ENCODE results near the gene SESN3. TPM values are rescaled to one million over a fixed set of nuclear protein-coding genes. Genes with fewer than 3 reads are reported as not detected.

The SESN3 gene
- total RNA-seq, 4 donors from 2014 or later, result 15.4 to 54.6 (median 32.0) TPM

GRCh38 chr11:95239871-95240649 is 9.1 kb upstream of the SESN3 start:
- TF ChIP-seq, protein P1, sequence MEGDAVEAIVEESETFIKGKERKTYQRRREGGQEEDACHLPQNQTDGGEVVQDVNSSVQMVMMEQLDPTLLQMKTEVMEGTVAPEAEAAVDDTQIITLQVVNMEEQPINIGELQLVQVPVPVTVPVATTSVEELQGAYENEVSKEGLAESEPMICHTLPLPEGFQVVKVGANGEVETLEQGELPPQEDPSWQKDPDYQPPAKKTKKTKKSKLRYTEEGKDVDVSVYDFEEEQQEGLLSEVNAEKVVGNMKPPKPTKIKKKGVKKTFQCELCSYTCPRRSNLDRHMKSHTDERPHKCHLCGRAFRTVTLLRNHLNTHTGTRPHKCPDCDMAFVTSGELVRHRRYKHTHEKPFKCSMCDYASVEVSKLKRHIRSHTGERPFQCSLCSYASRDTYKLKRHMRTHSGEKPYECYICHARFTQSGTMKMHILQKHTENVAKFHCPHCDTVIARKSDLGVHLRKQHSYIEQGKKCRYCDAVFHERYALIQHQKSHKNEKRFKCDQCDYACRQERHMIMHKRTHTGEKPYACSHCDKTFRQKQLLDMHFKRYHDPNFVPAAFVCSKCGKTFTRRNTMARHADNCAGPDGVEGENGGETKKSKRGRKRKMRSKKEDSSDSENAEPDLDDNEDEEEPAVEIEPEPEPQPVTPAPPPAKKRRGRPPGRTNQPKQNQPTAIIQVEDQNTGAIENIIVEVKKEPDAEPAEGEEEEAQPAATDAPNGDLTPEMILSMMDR (IDR thresholded peaks at IDR 0.05; ENCODE audit: low read depth), result no peak

- TF ChIP-seq, protein P1 (IDR thresholded peaks at IDR 0.05; ENCODE audit: low read depth), result no peak
Measured at GRCh38 chr11:95232666-95233065, 1.7 kb upstream of the SESN3 start.

DNA sequence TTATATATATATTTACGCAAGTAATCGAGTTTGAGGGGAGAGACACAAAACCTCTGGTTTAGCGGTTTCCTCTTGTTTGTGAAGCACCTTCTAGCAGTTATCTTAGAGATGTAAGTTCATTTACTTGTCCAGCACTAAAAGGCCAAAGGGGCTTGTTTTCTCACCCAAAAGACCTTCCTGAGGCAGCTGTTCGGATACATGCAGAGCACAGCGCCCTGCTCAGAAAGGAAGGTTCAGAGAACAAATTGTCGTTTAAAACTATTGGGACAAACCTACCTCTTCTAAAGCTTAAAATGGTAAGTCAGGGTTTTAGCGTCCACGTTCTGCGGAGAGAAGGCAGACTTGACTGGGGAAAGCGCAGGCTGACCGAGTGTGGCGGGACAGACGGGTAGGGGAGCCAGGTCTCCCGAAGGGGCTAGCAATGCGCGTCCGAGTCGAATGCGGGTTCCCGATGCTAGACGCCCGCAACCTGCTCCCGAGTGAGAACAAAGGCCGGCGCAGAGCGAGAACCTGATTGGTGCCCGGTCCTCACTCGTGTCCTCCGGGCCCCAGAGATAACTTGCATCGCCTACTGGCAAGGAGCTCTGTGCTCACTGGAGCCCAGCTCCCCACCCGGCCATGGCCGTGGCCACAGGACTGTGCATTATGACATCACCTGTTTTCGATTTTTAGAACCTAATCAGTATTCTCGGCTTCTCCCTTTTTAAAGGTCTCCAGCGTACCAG is 1.0 kb upstream of the SESN3 start:
- TF ChIP-seq, protein P1 (IDR thresholded peaks at IDR 0.05; ENCODE audit: low read depth), result no peak

GRCh38 chr11:95230810-95231126 is 234 bp downstream of the SESN3 start:
- TF ChIP-seq, protein P1 (IDR thresholded peaks at IDR 0.05; ENCODE audit: low read depth), result no peak

DNA sequence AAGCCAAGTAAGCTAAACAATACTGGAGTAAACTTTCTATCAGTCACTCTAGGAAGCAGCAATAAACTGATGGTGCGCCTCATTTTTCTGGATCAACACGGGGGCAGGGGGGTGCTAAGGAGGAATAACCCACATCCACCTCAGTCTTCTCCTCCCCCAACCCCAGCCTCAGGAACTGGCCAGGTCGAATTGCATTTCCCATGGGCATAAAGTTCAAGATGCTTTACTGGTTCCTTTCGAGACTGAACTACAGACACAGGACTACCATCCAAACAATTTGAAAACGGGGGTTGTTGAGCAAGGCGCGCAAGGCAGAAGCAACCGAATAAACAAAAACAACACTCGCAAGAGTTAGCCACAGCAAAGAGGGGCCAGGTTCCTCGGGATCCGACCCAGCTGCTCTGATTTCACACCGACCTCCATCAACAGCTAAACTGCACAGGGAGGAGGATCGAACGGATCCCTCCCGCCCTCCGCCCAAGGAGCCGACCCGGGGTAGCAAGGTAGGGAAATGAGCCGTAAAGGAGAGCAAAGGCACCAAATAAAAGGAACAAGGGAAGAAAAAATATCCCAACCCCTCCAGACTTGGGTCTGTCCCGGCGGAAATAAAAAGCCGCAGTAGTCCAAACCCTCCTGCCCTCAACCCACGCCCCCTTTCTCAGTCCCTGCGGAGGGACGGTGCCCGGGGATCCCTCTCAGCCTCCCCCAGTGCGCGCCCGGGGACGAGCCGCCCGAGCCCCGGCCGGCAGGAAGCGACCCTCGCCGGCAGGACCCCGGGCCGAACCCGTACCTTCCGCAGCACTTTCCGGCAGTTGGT is 801 bp downstream of the SESN3 start:
- TF ChIP-seq, protein P1 (IDR thresholded peaks at IDR 0.05; ENCODE audit: low read depth), result no peak

DNA sequence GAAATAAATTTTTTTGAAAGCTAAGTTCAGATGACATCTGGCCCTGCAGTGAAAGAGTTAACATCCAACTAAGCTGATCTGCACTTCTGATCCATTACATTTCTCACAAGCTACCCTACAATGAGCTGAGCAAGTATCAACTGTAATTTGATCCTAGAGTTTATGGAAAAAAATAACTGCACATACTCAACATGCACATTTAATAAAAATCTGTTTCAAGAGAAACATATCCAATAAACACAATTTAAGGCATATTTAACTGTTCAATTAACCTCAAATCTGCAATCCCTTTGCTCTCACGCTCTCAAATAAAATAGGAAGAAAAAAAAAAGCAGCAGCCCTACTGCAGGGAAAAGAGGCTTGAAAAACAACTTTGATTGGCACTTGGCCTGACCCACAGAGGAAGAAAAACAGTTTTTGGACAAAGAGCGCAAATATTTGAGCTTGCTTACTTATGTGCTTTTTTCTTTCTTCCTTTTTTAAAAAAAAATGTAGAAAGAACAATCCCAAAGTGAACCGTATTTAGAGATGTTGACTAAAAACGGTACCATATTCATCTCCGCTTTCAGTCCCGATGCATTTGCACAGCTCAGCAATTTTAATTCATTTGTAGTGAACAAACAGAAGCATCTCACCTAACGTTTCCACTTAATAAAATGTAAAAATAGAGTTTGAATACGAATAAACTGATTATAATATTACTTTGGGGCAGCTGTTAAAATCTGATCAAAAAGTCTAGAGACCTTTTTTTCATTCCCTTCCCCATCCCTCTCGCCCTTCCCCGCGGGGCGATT is 1.6 kb downstream of the SESN3 start:
- TF ChIP-seq, protein P1 (IDR thresholded peaks at IDR 0.05; ENCODE audit: low read depth), result no peak

Data from subcutaneous adipose tissue (tissue), 4 donors.